DND-41 (cell line): ENCODE measurements around the gene CEP290.

ENCODE experiments used
- ATAC-seq: fragments of 200-7000 bp; cut with Tn5 transposase; 3 replicates; pipeline ENCODE4 v1.9.1; 2021; ENCODE audit warnings: low read depth; ENCODE audit not compliant: insufficient read depth
- DNase-seq: peaks from one replicate; pipeline ENCODE4 v3.0.0-alpha.2; 2020
- H2AFZ ChIP-seq: 2 replicates; pipeline ENCODE4 v1.6.0; 2012; ENCODE audit warnings: low read depth, low read length
- H3K27ac ChIP-seq: 2 replicates; pipeline ENCODE4 v1.5.1; 2012; ENCODE audit warnings: low read length, inconsistent platforms
- H3K27me3 ChIP-seq: fragments of 200-600 bp; sonication (generic); 2 replicates; pipeline ENCODE4 v1.6.0; 2012; ENCODE audit warnings: low read length, mild to moderate bottlenecking, inconsistent platforms; ENCODE audit not compliant: insufficient read depth, poor library complexity
- H3K36me3 ChIP-seq: 2 replicates; pipeline ENCODE4 v1.5.1; 2012; ENCODE audit warnings: low read length, inconsistent platforms; ENCODE audit not compliant: insufficient read depth
- H3K4me1 ChIP-seq: 2 replicates; pipeline ENCODE4 v1.5.1; 2012; ENCODE audit warnings: mild to moderate bottlenecking, low read length; ENCODE audit not compliant: insufficient read depth
- H3K4me2 ChIP-seq: 2 replicates; pipeline ENCODE4 v1.6.0; 2012; ENCODE audit warnings: mild to moderate bottlenecking, moderate library complexity, low read length, inconsistent platforms; ENCODE audit not compliant: insufficient read depth
- H3K4me3 ChIP-seq, 2 experiments: fragments of 200-600 bp in 1 of 2; shearing (Covaris generic) in 1 of 2; 2 replicates each; pipeline ENCODE4 v1.5.1; 2012 to 2016; ENCODE audit warnings: inconsistent platforms in 2 of 2, low read length in 2 of 2, mild to moderate bottlenecking in 2 of 2, low read depth in 1 of 2, moderate library complexity in 1 of 2
- H3K79me2 ChIP-seq: 2 replicates; pipeline ENCODE4 v1.6.0; 2012; ENCODE audit warnings: low read length, inconsistent platforms; ENCODE audit not compliant: insufficient read depth
- H3K9ac ChIP-seq: 2 replicates; pipeline ENCODE4 v1.6.0; 2012; ENCODE audit warnings: low read depth, mild to moderate bottlenecking, inconsistent platforms, low read length, moderate library complexity
- H3K9me3 ChIP-seq: 2 replicates; pipeline ENCODE4 v1.5.1; 2012; ENCODE audit warnings: low read length, moderate library complexity, mild to moderate bottlenecking, inconsistent platforms; ENCODE audit not compliant: insufficient read depth, severe bottlenecking
- H4K20me1 ChIP-seq: 2 replicates; pipeline ENCODE4 v1.6.0; 2012; ENCODE audit warnings: low read length; ENCODE audit not compliant: insufficient read depth
- CTCF ChIP-seq: IDR thresholded peaks from 2 replicates; pipeline ENCODE4 v1.5.1; 2012; ENCODE audit warnings: borderline replicate concordance, low read length, moderate library complexity, mild to moderate bottlenecking; ENCODE audit not compliant: poor library complexity, severe bottlenecking; ENCODE audit errors: extremely low read depth
- EZH2 ChIP-seq: IDR thresholded peaks from 3 replicates; pipeline ENCODE4 v1.6.1; 2012; ENCODE audit warnings: borderline replicate concordance, low read depth, mild to moderate bottlenecking, moderate library complexity, low read length, inconsistent platforms; ENCODE audit not compliant: severe bottlenecking

Gene CEP290

GRCh38 chr12:88181881-88182280 lies 40.0 kb upstream of the CEP290 start:
- Histone ChIP-seq H3K4me2 (no peak overlapping the region), H3K27ac (no peak overlapping the region), H3K79me2 (no peaks in the 10 kb centered on the region), H3K9me3 (no peaks in the 10 kb centered on the region), H3K36me3 (peaks cover 36% of the 10 kb centered on the region; the same call in 1 of the 2 replicates), H3K27me3 (no peaks in the 10 kb centered on the region), H3K4me3 (no peak overlapping the region), H3K4me1 (no peaks in the 10 kb centered on the region), H3K9ac (no peak overlapping the region), H4K20me1 (no peaks in the 10 kb centered on the region), H2AFZ (no peak overlapping the region)
- TF ChIP-seq EZH2 (no peak), CTCF (no peak)
- DNase-seq (no peak), ATAC-seq (no peak)

- TF ChIP-seq CTCF: no peak
- no peak for TF ChIP-seq EZH2
- DNase-seq: no peak
- Histone ChIP-seq H2AFZ (no peak overlapping the region), H4K20me1 (no peaks in the 10 kb centered on the region), H3K4me1 (no peaks in the 10 kb centered on the region), H3K27ac (no peak overlapping the region), H3K27me3 (no peaks in the 10 kb centered on the region), H3K9ac (no peak overlapping the region), H3K4me2 (no peak overlapping the region), H3K9me3 (no peaks in the 10 kb centered on the region), H3K36me3 (peaks cover 43% of the 10 kb centered on the region; the same call in 1 of the 2 replicates), H3K79me2 (no peaks in the 10 kb centered on the region), H3K4me3 (no peak overlapping the region)
- ATAC-seq: no peak
These were observed 37.6 kb upstream of the CEP290 start for GRCh38 chr12:88179436-88180014.

- Histone ChIP-seq H3K9ac (no peak overlapping the region), H3K79me2 (no peaks in the 10 kb centered on the region), H3K36me3 (peaks cover 49% of the 10 kb centered on the region; the same call in 1 of the 2 replicates), H3K4me3 (no peak overlapping the region), H3K27me3 (no peaks in the 10 kb centered on the region), H3K4me1 (no peaks in the 10 kb centered on the region), H3K27ac (no peak overlapping the region), H3K4me2 (no peak overlapping the region), H2AFZ (no peak overlapping the region), H3K9me3 (no peaks in the 10 kb centered on the region), H4K20me1 (no peaks in the 10 kb centered on the region)
- ATAC-seq (no peak), DNase-seq (no peak)
- TF ChIP-seq EZH2: no peak
- TF ChIP-seq CTCF: no peak
These were observed 33.7 kb upstream of the CEP290 start for GRCh38 chr12:88175544-88175943.
